ENCODE results near the gene RRAS2.
"Not testable (repeated sequence)": the region's sequence is repeated elsewhere in the genome, so short reads cannot be mapped to it uniquely, and the experiment has no call there.

RRAS2 gene

GRCh38 chr11:14300661-14301304, 58.2 kb downstream of the RRAS2 start:
- DNase-seq: peak; percentile 78

- DNase-seq: no peak
These were observed 59.1 kb downstream of the RRAS2 start for GRCh38 chr11:14299921-14300320.

GRCh38 chr11:14290422-14290821, 68.6 kb downstream of the RRAS2 start:
- DNase-seq: no peak

GRCh38 chr11:14288189-14288935, 70.6 kb downstream of the RRAS2 start:
- DNase-seq: peak; percentile 84

GRCh38 chr11:14278869-14279268, 80.1 kb downstream of the RRAS2 start:
- DNase-seq: not testable (repeated sequence)

GRCh38 chr11:14275076-14275475, 83.9 kb downstream of the RRAS2 start:
- DNase-seq: no peak

- peak; percentile 33 for DNase-seq
These were observed 85.1 kb downstream of the RRAS2 start for GRCh38 chr11:14273895-14274294.

- no peak for DNase-seq
These were observed 88.1 kb downstream of the RRAS2 start for GRCh38 chr11:14270690-14271542.

GRCh38 chr11:14269692-14270573, 89.0 kb downstream of the RRAS2 start:
- DNase-seq: no peak

- no peak for DNase-seq
These were observed 90.9 kb downstream of the RRAS2 start for GRCh38 chr11:14267861-14268635.

- no peak for DNase-seq
These were observed 92.4 kb downstream of the RRAS2 start for GRCh38 chr11:14266622-14267021.

GRCh38 chr11:14264966-14265365, 94.0 kb downstream of the RRAS2 start:
- DNase-seq: no peak

GRCh38 chr11:14262271-14262846, 96.6 kb downstream of the RRAS2 start:
- DNase-seq: no peak

GRCh38 chr11:14261066-14261465, 97.9 kb downstream of the RRAS2 start:
- no peak for DNase-seq

GRCh38 chr11:14259878-14260277, 99.1 kb downstream of the RRAS2 start:
- no peak for DNase-seq

GRCh38 chr11:14259186-14259784, 99.7 kb downstream of the RRAS2 start:
- no peak for DNase-seq

- peak; percentile 89 for DNase-seq
These were observed 100.6 kb downstream of the RRAS2 start for GRCh38 chr11:14258221-14258935.

- DNase-seq: no peak
These were observed 103.8 kb downstream of the RRAS2 start for GRCh38 chr11:14255238-14255534.

GRCh38 chr11:14254533-14255237, 104.3 kb downstream of the RRAS2 start:
- DNase-seq: no peak

- DNase-seq: no peak
These were observed 105.1 kb downstream of the RRAS2 start for GRCh38 chr11:14253840-14254239.

Measured in HCEC 1CT (cell line).